SW 1271 (cell line): ENCODE measurements around the gene LGALS3.

ENCODE experiments used
- DNase-seq, 2 experiments: peaks; one replicate each; lab custom pipeline; 2025; lab: John Stamatoyannopoulos, UW

Gene LGALS3

GRCh38 chr14:55191203-55192053, 62.4 kb downstream of the LGALS3 start, which contains the start of gene DLGAP5:
DLGAP5 (minus strand) TSS chr14:55191585; CDS start chr14:55189179, 2,406 bp downstream.
- DNase-seq, result peak; percentile 93 to 99

- DNase-seq, result no peak
These were observed 63.1 kb downstream of the LGALS3 start for GRCh38 chr14:55192054-55192621.

GRCh38 chr14:55194656-55195355, 65.8 kb downstream of the LGALS3 start:
- no peak for DNase-seq
